ENCODE results near the gene PDIK1L. TPM values are rescaled to one million over a fixed set of nuclear protein-coding genes. Genes with fewer than 3 reads are reported as not detected.
A peak's percentile ranks its signal among the peaks of the same experiment; 100 is the strongest.

PDIK1L gene
- total RNA-seq: 22.8 and 23.8 TPM in 2 replicates
- long read RNA-seq, full-length matches to known transcripts: 33 of 44 reads
- long read RNA-seq, partial matches to known transcripts: 1 of 44 reads
- long read RNA-seq, other reads (novel, unspliced or antisense): 10 of 44 reads

- H3K4me3 Mint-ChIP-seq: peak within 1 kb of the TSS; percentile 97
- no peaks in the 10 kb centered on the region for H3K27me3 Mint-ChIP-seq (ENCODE audit: low read depth)
- H3K27ac Mint-ChIP-seq (ENCODE audit: unreplicated experiment): peak within 1 kb of the TSS; percentile 93
- TF ChIP-seq CTCF (conservative IDR thresholded peaks at IDR 0.05): no peak
- H3K4me1 Mint-ChIP-seq: peaks cover 29% of the 10 kb centered on the region
- no peaks in the 10 kb centered on the region for H3K9me3 Mint-ChIP-seq
- H3K36me3 Mint-ChIP-seq (ENCODE audit: low read depth): no peaks in the 10 kb centered on the region
- DNase-seq (ENCODE audit: low read depth, low spot score): peak; percentile 86
These were observed at the start of gene PDIK1L for GRCh38 chr1:26111530-26112406. PDIK1L (plus strand) TSS chr1:26111824; CDS start chr1:26114309, 2,485 bp downstream.

- H3K36me3 Mint-ChIP-seq (ENCODE audit: low read depth): no peaks in the 10 kb centered on the region
- H3K4me3 Mint-ChIP-seq: no peak overlapping the region
- H3K4me1 Mint-ChIP-seq: no peaks in the 10 kb centered on the region
- no peak for DNase-seq (ENCODE audit: low read depth, low spot score)
- no peak for TF ChIP-seq CTCF (conservative IDR thresholded peaks at IDR 0.05)
- peaks cover 3% of the 10 kb centered on the region for H3K27me3 Mint-ChIP-seq (ENCODE audit: low read depth)
- no peaks in the 10 kb centered on the region for H3K9me3 Mint-ChIP-seq
- no peak overlapping the region for H3K27ac Mint-ChIP-seq (ENCODE audit: unreplicated experiment)
These were observed 47.1 kb upstream of the PDIK1L start for GRCh38 chr1:26064553-26064952.

- Mint-ChIP-seq H3K27me3 (ENCODE audit: low read depth) (peaks cover 3% of the 10 kb centered on the region), H3K4me1 (no peaks in the 10 kb centered on the region), H3K9me3 (no peaks in the 10 kb centered on the region), H3K36me3 (ENCODE audit: low read depth) (no peaks in the 10 kb centered on the region), H3K27ac (ENCODE audit: unreplicated experiment) (no peak overlapping the region), H3K4me3 (no peak overlapping the region)
- DNase-seq (ENCODE audit: low read depth, low spot score): no peak
- no peak for TF ChIP-seq CTCF (conservative IDR thresholded peaks at IDR 0.05)
These were observed 45.5 kb upstream of the PDIK1L start for GRCh38 chr1:26066160-26066559.

- H3K9me3 Mint-ChIP-seq: no peaks in the 10 kb centered on the region
- no peak for DNase-seq (ENCODE audit: low read depth, low spot score)
- H3K4me3 Mint-ChIP-seq: no peak overlapping the region
- no peaks in the 10 kb centered on the region for H3K36me3 Mint-ChIP-seq (ENCODE audit: low read depth)
- no peak overlapping the region for H3K27ac Mint-ChIP-seq (ENCODE audit: unreplicated experiment)
- H3K27me3 Mint-ChIP-seq (ENCODE audit: low read depth): peaks cover 3% of the 10 kb centered on the region
- no peaks in the 10 kb centered on the region for H3K4me1 Mint-ChIP-seq
- TF ChIP-seq CTCF (conservative IDR thresholded peaks at IDR 0.05): no peak
These were observed 44.8 kb upstream of the PDIK1L start for GRCh38 chr1:26066857-26067256.

GRCh38 chr1:26067432-26067911 is 44.2 kb upstream of the PDIK1L start, which contains the start of gene TRIM63:
TRIM63 (minus strand) TSS chr1:26067630; CDS start chr1:26067494, 136 bp downstream.
- H3K27ac Mint-ChIP-seq (ENCODE audit: unreplicated experiment): no peak within 1 kb of the TSS
- H3K36me3 Mint-ChIP-seq (ENCODE audit: low read depth): no peaks in the 10 kb centered on the region
- H3K9me3 Mint-ChIP-seq: no peaks in the 10 kb centered on the region
- H3K4me1 Mint-ChIP-seq: no peaks in the 10 kb centered on the region
- H3K4me3 Mint-ChIP-seq: no peak within 1 kb of the TSS
- no peak for TF ChIP-seq CTCF (conservative IDR thresholded peaks at IDR 0.05)
- H3K27me3 Mint-ChIP-seq (ENCODE audit: low read depth): peaks cover 8% of the 10 kb centered on the region
- DNase-seq (ENCODE audit: low read depth, low spot score): no peak

Data from neural crest cell (in vitro differentiated cells).